ENCODE measurements around the gene COA8. TPM values are rescaled to one million over a fixed set of nuclear protein-coding genes. Genes with fewer than 3 reads are reported as not detected.

The COA8 gene
- total and polyA plus RNA-seq, 2 of the 8 experiments (the other 6 are each of a cell fraction or from before 2014, with no cell fraction given), result 7.1 to 35.5 TPM

DNA sequence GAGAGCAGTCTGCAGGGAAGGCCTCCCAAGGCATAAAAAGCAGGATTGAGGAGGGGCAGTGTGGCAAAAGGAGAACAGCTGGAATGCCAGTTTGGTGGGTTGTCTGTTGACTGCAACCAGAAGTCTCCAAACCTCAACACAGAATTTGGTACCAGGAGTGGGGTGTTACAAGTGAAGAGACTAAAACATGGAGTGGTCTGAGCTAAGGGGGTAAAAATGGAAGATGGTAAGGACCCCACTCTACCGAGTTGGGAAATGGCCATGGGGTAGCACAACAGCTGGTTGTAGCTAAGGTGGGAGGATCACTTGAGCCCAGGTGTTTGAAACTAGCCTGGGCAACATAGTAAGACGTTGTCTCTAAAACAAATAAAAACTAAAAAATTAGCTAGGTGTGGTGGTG, 48.5 kb downstream of the COA8 start (continued):
- TF ChIP-seq, protein P1, sequence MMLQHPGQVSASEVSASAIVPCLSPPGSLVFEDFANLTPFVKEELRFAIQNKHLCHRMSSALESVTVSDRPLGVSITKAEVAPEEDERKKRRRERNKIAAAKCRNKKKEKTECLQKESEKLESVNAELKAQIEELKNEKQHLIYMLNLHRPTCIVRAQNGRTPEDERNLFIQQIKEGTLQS (IDR thresholded peaks at IDR 0.05; ENCODE audit: insufficient read depth, low read depth, low read length), result no peak
- TF ChIP-seq HDAC2 (IDR thresholded peaks at IDR 0.05; ENCODE audit: borderline replicate concordance in 1 of 2, low read depth in 2 of 2, low read length in 2 of 2), result no peak
- no peak for TF ChIP-seq POU5F1 (IDR thresholded peaks at IDR 0.05; ENCODE audit: low read depth, low read length)
- TF ChIP-seq RXRA (IDR thresholded peaks at IDR 0.05; ENCODE audit: insufficient read depth, low read depth, low read length), result no peak
- TF ChIP-seq POLR2A (IDR thresholded peaks at IDR 0.05; ENCODE audit: control extremely low read depth in 1 of 2, low read depth in 2 of 2, low read length in 2 of 2), result no peak
- TF ChIP-seq RNF2 (IDR thresholded peaks at IDR 0.05; ENCODE audit: borderline replicate concordance, low read depth, low read length, missing control alignments, poor library complexity, severe bottlenecking), result no peak
- no peak for TF ChIP-seq CTBP2 (IDR thresholded peaks at IDR 0.05; ENCODE audit: borderline replicate concordance, insufficient read depth, insufficient read length, low read length)

Data from H1 (cell line).